CD4-positive, alpha-beta T cell treated with Interleukin-17A for 1 hour (primary cell): Measurements from ENCODE around the gene DNAJA4.
A peak's percentile ranks its signal among the peaks of the same experiment; 100 is the strongest.

Source experiments
- DNase-seq: peaks from one replicate; pipeline ENCODE4 v3.0.0-alpha.2; 2020

Gene DNAJA4

DNA sequence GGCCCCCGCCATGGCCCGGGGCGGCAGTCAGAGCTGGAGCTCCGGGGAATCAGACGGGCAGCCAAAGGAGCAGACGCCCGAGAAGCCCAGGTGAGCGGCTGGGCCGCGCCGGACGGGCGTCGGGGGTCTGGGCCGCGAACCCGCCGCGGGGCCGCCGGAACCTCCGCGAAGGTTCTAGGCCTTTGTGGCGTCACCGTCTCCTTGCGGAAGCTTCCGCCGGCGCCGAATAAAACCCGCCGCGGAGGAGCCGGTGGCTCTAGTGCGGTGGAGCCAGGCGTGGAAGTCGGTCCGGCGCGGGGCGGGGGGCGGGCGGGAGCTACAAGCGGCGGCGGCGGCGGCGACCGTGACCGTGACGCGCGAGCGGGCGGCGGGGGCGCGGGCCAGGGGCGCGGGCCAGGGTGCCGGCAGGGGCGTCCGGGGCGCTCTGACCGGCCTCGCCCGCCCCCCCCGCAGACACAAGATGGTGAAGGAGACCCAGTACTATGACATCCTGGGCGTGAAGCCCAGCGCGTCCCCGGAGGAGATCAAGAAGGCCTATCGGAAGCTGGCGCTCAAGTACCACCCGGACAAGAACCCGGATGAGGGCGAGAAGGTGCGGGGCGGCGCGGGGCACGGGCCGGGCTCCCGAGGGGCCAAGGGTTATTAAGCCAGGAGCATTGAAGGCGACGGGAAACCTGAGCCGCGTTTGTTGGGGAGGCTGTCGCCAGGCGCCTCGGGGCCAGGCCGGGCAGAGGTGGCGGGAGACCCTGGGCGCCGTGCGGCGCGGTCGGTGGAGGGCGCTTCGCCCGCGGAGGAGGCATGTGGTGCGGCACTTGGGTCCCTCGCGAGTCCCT lies at the start of gene DNAJA4:
Gene DNAJA4, plus strand, starts transcription at position 259 of the 833 bp plus-strand sequence. Its CDS starts 202 bp downstream, at position 461.
- DNase-seq = peak; percentile 75

DNA sequence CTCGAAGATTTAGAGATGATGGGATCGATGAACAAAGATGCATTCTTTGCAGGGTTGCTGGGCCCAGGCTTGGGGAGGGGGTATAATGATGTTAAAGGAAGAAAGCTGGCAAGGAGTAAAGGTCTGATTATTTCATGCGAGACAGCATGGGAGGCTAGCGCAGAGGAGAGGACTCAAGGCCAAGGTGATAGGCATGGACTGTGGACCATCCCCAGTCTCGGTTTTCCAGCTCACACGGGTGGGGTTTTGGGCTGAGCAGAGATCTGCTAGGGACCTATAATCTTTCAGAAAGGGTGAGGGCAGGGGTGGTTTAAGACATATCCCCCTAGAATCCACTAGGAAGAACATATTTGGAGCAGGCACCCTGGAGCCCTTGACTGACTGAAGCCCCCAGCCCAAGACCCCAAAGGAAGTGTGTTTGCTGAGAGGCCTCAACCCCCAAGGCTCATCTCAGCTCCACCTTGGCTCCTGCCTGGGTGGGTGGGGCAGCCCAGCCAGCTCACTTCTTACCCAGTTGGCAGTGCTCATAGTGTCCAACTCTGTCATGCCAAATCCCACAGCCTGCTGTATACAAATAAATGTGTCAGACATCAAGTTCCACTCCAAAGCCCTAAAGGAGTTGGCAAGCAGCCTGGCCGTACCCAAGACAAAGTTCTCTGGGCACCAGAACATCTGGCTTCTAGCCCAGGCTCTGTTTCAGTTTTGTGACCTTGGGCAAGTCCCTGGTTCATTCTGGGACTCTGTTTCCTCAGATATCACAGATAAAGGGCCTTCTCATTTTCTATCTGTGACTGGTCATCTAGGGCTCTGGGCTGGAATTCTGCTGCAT lies 47.9 kb upstream of the DNAJA4 start:
- DNase-seq = no peak

DNA sequence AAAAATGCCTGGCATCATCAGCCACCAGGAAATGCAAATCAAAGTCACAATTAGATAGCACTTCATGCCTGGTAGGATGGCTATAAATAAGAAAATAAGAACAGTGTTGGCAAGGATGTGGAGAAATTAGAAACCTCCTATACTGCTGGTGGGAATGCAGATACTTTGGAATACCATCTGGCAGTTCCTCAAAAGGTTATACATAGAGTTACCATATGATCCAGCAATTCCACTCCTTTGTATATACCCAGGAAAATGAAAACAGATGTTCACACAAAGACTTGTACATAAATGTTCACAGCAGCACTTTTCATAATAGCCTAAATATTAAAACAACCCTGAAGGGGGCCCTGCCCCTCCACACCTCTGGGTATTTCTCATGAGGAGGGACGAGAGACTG lies 43.6 kb upstream of the DNAJA4 start:
- DNase-seq = no peak

DNA sequence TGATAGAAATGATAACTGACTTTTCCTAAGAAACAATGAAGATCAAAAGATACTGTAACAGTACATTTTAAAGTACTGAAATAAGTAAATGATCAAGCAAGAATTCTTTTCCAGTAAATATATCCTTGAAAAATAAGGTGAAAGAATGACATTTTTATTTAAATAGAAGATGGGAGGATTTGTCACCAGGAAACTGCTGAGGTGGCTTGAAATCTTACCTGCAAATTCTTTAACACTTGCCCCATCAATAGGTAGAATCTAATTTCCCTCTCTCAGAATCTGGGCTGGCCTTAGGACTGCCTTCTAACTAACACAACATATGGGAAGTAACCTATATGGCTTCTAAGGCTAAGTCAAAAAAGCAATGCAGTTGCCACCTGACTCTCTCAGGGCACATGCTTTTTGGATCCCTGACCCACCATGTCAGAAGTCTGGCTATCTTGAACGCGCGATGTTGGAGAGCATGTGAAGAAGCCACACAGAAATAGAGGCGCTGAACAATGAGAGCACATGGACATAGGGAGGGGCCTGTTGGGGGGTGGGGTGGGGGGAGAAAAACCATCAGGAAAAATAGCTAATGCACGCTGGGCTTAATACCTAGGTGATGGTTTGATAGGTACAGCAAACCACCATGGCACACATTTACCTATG lies 41.5 kb upstream of the DNAJA4 start:
- no peak for DNase-seq

DNA sequence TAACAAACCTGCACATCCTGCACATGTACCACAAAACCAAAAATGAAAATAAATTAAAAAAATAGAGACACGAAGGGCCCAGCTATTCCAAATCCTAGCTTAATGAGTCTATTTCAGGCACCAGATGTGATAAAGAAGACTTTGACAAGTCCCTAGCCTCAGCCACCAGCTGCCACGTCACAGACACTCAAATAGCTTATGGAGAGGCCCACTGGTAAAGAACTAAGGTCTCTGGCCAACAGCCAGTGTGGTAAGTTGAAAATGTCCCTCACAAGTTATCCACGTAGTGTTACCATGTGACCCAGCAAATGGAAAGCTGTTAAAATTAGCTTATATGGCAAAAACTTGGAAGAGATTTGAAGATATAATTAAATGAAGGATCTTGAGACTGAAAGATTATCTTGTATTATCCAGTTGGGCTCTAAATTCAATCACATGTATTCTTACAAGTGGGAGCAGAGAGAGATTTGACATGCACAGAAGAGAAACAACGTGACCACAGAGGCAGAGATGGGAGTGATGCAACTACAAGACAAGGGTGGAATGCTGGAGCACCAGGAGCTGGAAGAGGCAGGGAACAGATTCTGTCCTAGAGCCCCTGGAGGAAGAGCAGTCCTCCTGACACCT lies 40.9 kb upstream of the DNAJA4 start:
- DNase-seq = no peak

DNA sequence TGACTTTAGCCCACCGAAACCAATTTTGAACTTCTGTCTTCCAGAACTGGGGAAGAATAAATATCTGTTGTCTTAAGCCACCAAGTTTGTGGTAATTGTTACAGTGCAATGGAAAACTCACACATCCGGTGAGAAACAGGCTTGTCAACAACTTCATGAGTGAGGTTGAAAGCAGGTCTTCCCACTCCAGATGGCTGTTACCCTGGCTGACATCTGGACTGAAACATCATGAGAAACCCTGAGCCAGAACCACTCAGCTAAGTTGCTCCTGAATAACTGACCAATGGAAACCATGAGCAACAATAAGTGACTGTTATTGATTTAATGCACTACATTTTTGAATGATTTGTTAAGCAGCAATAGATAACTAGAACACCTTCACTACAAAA lies 40.3 kb upstream of the DNAJA4 start:
- peak; percentile 10 for DNase-seq

DNA sequence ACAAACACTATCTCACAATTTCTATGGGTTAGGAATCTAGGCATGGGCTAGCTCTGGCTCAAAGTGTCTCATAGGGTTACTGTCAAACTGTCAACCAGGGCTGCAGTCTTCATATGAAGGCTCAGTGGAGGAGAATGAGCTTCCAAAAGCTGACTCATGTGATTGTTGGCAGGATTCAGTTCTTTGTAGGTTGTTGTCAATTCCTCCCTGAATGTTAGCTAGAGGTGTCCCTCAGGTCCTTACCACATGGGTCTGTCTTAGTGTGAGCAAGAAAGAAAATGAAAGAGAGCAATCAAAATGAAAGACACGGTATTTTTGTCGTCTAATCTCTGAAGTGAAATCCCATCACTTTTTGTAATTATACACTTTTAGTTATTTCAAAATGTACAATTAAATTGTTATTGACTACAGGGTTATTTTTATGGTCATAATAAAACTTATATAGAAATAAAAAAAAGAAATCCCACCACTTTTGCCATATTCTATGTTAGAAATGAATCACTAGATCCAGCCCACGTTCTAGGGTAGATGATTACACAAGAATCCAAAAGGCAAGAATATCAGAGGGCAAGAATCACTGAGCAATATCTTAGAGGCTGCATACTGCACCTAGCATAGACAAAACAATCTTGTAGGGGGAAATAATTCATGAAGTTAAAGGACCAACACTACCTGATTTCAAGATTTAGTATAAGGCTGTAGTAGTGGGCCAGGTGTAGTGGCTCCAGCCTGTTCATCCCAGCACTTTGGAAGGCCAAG lies 38.4 kb upstream of the DNAJA4 start:
- no peak for DNase-seq

DNA sequence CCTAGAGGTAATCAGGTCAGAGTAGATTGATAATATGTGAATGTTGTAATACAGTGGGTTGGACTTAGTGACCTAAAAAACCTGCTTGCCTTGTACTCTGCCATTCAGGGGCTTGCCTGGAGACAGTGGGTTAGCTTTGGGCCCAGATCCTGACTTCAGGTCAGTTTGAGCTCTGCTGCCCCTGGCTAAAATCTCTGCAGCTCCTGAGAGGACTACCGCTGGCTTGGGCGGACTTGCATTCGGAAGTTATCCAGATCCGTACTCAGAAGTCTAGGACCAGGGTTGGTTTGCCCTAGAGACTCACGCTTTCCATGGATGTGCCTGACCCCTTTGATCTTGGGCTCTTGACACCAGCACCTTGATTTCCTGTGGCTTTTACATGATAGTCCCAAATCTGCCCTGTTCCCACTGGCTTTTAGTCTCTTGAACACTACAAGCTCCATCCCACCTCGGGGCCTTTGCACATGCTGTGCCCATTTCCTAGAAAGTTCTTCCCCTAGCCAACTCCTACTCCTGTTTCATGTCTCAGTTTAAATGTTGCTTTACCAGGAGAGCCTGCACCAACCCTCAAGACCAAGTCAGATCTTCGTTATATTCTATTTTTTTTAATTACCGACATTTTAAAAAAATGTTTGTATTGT lies 35.9 kb upstream of the DNAJA4 start:
- DNase-seq = no peak

DNA sequence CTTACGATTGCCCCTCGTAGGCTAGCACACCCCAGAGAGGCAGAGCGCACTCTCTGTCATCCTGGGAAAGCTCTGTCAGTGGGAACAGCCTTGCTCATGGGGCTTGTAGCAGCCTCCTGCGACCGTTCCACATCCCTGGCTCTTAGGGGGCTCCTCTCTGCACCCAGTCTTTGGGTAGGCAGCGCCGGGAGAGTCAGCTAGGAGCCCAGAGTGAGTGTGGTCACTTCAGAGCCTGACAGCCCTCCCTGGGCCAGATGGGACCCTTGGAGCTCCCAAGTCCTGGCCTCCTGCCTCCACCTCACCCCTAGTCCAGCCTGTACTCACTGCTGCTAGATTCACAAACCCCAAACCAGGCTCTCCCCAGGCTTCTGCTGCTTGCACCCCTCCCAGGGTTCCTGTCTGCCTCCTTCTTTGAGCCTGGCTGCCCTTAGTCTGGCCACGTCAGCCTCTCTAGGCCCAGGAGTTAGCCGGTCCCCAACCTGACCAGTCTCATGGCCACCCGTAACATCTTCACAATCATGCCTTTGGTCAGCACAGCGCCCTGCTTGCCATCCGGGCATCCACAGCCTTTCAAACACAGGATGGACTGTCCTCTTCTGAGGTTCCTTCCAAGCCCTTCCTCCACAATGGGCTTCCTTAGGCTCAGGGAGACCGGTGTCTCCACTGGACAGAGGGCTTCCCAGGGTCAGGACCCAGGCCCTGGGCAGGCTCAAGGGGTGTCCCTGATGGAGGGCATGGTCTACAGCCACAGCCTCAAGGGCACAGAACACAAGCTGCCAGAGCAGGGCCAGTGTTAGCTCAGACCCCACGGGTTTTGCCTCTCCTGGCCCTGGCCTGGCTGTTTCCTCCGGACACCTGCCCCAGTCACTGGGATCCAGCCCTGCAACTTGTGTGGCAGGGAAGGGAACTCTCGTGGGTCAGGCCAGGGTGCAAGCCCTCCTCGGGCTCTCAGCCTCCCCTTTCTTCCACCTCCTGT lies 34.6 kb upstream of the DNAJA4 start:
- DNase-seq = no peak

DNA sequence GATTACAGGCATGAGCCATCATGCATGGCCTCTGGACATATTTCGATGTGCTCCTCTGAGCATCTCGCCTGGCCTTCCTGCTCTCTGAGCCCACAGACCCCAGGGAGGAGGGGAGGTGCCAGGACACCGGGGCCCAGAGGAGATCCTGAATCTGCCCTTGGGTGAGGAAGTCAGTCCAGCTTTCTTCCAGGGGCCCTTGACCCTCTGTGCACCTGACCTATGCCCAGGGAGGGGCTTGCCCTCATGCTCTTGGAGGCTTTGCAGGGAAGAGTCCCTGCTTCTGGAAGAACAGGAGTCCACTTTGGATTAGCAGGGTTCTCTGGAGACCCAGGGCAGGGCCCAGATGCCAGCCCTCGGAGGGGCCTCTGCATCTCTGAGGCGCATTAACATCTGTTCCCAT lies 31.4 kb upstream of the DNAJA4 start:
- no peak for DNase-seq

DNA sequence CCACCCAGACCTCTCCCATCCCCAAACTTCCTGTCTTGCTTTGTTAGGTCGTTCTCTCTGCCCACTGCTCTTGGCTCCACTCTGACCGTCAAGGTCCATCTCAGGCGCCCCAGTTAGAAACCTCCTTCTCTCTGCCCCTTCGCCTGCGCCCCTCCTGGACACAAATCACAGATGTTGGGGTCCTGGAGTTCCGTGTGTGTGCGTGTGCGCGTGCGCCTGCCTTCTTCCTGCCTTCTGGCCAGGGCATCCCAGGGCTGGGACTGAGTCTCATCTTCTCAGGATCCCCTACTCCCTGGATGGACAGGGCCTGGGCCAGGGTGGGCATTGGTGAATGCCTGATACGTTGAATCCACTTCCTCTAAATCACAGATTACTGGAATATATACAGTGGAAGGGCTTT lies 30.9 kb upstream of the DNAJA4 start:
- no peak for DNase-seq

DNA sequence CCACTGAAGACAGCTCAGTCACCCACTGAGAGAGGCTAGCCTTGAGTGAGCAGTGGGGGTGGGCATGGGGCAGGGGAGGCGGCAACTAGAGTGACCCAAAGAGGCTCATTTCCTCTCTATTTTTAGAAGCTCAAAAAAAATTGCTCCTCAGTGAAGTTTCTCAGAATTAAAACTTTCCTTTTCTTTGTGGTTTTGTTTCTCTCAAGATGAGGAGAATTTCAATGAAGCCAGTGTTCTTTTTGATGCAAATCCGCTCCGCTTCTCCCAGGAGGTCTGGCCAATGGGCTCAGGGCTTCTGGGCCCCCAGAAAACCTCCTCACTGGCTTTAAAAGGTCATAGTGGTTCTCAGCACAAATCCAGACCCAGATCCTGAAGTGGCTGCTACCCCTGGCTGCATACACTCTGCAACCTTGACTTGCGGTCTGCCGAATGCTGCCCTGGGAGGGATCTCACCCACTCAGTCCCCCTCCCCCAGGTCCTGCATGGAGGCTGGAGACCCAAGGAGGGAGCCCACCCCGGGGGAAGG lies 29.8 kb upstream of the DNAJA4 start, which contains the start of gene ACSBG1:
Gene ACSBG1, minus strand, starts transcription at position 51 of the 526 bp plus-strand sequence. CDS start 64 bp downstream, outside the sequence.
- no peak for DNase-seq

DNA sequence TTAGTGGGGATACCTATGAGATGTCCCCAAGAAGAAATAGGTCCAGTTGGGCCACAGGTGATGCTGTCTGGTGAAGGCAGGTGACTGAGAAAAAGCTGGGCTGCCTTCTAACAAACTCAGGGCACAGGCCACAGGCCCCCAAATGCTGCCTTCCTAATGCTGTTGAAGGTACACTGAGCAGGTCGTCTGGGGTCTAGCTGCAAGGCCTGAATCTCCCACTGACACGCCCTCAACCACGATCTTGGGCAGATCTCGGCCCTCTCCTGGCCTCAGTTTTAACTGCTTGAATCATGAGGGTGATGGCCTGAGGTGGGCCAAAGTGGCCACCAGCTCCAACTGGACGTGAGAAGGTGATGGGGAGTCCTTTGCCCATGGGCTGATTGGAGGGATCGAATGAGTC lies 27.9 kb upstream of the DNAJA4 start:
- DNase-seq = no peak

DNA sequence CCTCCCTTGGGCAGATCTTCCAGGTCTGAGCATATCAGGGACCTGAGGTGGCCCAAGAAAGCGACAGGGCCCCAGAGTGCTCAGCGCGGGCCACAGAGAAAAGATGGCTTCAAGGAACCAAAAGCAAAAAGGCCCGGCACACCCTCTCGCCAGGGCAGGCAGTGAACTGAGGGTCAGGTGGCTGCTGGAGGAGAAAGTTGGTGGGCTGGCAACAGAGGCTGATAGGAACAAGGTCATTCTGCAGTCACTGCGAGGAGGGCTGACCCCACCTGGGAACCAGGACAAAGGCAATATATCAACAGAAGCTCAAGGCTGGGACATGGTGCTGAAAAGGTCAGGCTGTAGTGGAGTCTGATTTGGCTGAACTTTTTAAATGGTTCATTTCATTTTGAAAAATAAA lies 27.2 kb upstream of the DNAJA4 start:
- no peak for DNase-seq

DNA sequence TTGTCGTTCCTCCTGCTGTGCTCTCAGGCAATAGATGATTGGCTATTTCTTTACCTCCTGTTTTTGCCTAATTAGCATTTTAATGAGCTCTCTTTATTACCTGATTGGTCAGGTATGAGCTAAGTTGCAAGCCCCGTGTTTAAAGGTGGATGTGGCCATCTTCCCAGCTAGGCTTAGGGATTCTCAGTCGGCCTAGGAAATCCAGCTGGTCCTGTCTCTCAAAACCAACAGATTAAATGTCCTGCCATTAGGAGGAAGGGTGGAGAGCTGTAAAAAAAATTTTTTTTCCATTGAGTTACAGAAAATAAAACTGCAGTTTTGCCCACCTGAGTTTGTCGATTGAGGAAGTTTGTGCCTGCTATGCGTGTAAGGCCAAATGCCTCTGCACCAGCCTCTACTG lies 24.6 kb upstream of the DNAJA4 start:
- DNase-seq = no peak

DNA sequence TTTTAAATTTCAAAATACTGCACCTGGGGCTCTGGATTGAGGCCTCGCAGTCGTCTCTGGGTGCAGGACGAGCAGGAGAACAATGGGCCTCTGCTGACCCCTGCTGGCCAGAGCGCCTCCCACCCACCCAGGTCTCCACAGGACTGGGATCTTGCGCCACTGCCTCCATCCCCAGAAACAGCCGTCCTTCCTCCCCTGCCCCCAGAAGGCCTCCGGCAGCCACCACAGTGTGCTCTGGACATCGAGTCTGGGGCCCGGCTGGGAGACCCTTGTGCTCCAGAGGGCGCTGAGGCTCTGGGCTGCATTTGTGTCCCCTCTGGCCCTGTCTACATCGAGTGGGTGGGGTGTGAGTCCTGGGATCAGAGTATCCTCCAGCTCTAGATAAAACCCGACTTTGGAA lies 23.3 kb upstream of the DNAJA4 start:
- peak; percentile 80 for DNase-seq

DNA sequence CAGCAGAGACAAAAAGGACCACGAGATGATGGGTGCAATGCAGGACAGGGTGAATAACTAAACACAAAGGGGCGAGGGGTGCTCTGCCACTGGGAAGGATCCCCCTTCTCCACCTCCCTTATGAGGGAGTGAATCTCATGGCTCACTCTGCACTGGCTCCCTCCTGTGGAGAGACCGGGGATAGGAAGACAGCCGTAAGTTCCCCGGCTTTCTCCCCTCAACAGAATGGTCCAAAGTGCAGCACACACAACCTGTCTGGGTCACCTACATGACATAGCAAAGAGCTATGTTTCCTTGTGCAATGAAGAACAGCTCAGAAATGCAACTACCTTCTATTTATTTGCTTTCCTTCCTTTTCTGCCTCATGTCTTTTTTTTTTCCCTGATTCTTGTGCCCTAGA lies 22.2 kb upstream of the DNAJA4 start:
- no peak for DNase-seq

DNA sequence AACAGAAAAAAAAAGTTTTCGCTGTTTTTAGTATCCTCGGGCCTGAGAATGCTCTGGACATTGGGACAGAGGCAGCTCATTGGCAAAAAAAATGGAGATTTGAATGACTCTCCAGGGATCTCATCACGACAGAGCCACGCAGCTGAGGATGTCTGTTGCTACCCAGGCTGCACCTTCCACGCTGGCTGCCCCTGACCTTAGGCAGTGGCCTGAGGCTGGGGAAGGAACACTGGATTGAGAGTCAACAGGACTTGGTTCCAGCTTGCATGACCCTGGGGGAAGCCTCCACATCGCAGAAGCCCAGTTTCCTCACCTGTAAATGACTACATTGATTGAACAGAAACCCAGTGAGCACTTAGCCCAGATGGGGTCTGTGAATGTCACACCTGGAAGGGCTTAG lies 21.3 kb upstream of the DNAJA4 start:
- no peak for DNase-seq

DNA sequence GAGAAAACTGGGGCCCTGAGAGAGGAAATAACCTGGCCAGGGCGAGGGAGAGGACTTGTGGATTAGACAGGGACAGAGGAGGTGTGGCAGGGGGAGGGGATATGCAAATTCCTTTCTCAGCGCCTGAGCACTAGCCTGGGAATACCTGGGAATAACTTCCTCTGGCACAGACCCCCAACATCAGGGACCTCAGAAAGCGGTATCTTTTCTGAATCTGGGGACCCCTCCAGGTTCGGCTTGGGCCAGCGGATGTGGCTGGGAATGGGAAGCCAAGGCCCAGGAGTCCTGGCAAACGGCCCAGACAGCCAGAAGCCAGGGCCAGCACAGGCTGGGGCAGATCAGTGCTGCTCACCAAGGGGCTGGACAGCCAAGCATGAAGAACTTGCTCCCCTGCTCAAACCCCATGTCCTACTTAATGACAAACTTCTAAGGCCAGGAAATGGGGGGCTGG lies 20.8 kb upstream of the DNAJA4 start:
- no peak for DNase-seq

DNA sequence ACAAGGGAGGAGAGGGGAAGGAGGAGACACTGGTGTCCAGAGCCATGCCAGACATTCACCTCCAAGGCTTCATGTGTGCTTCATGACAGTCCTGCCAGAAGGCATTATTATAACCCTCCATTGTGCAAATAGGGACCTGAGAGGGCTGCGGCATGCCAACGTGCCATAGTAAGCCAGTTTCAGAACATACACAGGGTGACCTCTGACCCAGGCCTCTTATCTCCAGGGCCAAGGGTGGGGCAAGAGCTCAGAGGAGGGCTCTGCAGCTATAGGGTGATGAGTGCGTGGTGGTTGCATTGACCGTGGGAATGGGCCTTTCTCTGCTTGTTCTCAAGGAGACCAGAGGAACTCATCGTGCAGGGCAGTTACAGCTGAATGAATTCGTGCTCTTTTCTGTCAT lies 20.3 kb upstream of the DNAJA4 start:
- no peak for DNase-seq
